ENCODE data around the gene UCHL3. TPM values are rescaled to one million over a fixed set of nuclear protein-coding genes. Genes with fewer than 3 reads are reported as not detected.

The UCHL3 gene
- total and polyA plus RNA-seq, 4 donors, result 10.3 to 38.3 (median 29.0) TPM

DNA sequence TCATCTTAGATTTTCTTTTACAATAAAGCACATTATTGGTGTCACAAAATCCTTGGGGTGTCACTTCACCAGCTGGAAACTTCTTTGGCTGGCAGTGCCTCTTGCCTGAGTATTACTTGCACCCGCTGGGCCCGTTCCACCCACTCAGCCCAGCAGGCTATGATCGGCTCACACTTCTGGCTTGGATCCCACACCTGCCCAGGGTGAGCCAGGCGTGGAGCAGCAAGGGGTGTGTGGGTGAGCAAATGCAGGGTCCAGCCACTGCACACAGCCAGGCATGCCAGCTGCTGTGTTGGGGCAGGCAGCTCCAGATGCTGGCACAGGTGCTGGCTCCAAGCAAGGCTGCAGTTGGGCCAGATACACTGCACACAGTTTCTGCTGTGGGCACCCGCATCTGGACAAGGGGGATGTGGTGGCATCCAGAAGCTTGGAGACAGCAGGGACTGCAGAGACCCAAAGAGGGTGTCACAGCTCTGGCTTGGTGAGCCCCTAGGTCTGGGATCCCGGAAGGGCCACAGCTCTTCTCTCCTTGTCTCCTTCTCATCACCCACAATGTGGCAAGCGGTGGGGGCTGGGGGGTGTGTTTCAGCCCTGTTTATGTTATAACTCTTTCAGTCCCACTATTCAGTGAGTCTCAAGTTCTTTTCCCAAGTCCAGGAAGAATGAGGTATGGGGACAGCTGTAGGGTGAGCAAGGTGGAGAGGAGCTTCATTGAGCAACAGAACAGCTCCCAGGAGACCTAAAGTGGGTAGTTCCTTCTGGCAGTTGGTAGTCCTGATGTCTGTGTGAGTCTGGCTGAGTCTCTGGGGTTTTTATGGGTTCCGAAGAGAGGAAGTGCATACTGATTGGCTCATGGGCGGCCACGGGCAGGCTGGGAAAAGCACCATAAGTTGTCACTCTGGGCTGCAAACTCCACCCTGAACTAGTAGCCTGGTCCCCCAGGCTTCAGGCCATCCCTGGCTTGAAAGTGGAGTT, 42.3 kb upstream of the UCHL3 start:
- no peak overlapping the region for H3K27ac ChIP-seq (ENCODE audit: low read depth in 1 of 2, low read length in 1 of 2)
- H3K27me3 ChIP-seq (ENCODE audit: control insufficient read depth in 3 of 3, insufficient read depth in 3 of 3, low read length in 2 of 3), result no peaks in the 10 kb centered on the region
- H3K4me1 ChIP-seq (ENCODE audit: control insufficient read depth in 5 of 5, insufficient read depth in 5 of 5, low read length in 5 of 5), result peaks cover 0 to 6% (median 0%) of the 10 kb centered on the region in 5 donors
- no peaks in the 10 kb centered on the region for H3K36me3 ChIP-seq (ENCODE audit: control insufficient read depth in 4 of 4, insufficient read depth in 4 of 4, low read length in 4 of 4)
- ATAC-seq (ENCODE audit: insufficient read depth, low FRiP score) (no peak), DNase-seq (no peak)
- no peaks in the 10 kb centered on the region for H3K9me3 ChIP-seq (ENCODE audit: control insufficient read depth in 4 of 4, insufficient read depth in 3 of 4, low read length in 3 of 4)
- no peak overlapping the region for H3K4me3 ChIP-seq
- H3K9ac ChIP-seq (ENCODE audit: insufficient read depth in 1 of 2, low read length in 2 of 2), result no peak overlapping the region
- whole genome bisulfite sequencing, 2 donors, result 78 to 83% methylated on average over 10 of the region's 10 CpGs
- TF ChIP-seq CTCF (IDR thresholded peaks at IDR 0.05; ENCODE audit: control extremely low read depth, extremely low read depth), result no peak

- no peaks in the 10 kb centered on the region for H3K9me3 ChIP-seq (ENCODE audit: control insufficient read depth in 4 of 4, insufficient read depth in 3 of 4, low read length in 3 of 4)
- no peaks in the 10 kb centered on the region for H3K36me3 ChIP-seq (ENCODE audit: control insufficient read depth in 4 of 4, insufficient read depth in 4 of 4, low read length in 4 of 4)
- H3K4me3 ChIP-seq, result no peak overlapping the region
- H3K27me3 ChIP-seq (ENCODE audit: control insufficient read depth in 3 of 3, insufficient read depth in 3 of 3, low read length in 2 of 3), result no peaks in the 10 kb centered on the region
- no peak overlapping the region for H3K9ac ChIP-seq (ENCODE audit: insufficient read depth in 1 of 2, low read length in 2 of 2)
- H3K27ac ChIP-seq (ENCODE audit: low read depth in 1 of 2, low read length in 1 of 2), result no peak overlapping the region
- DNase-seq (no peak), ATAC-seq (ENCODE audit: insufficient read depth, low FRiP score) (no peak)
- TF ChIP-seq CTCF (IDR thresholded peaks at IDR 0.05; ENCODE audit: control extremely low read depth, extremely low read depth), result no peak
- WGBS, 2 donors, result 95 to 97% methylated on average over 6 of the region's 6 CpGs
- peaks cover 0 to 6% (median 0%) of the 10 kb centered on the region in 5 donors for H3K4me1 ChIP-seq (ENCODE audit: control insufficient read depth in 5 of 5, insufficient read depth in 5 of 5, low read length in 5 of 5)
Observed at GRCh38 chr13:75508002-75508548, 41.5 kb upstream of the UCHL3 start.

GRCh38 chr13:75511051-75511625, 38.5 kb upstream of the UCHL3 start:
- DNase-seq, result no peak

More at GRCh38 chr13:75511051-75511625, 38.5 kb upstream of the UCHL3 start:
- H3K27ac ChIP-seq (ENCODE audit: low read depth in 1 of 2, low read length in 1 of 2), result no peak overlapping the region
- no peaks in the 10 kb centered on the region for H3K36me3 ChIP-seq (ENCODE audit: control insufficient read depth in 4 of 4, insufficient read depth in 4 of 4, low read length in 4 of 4)
- 74 to 83% methylated on average over 3 of the region's 3 CpGs for WGBS, 2 donors
- H3K9me3 ChIP-seq (ENCODE audit: control insufficient read depth in 4 of 4, insufficient read depth in 3 of 4, low read length in 3 of 4), result no peaks in the 10 kb centered on the region
- TF ChIP-seq CTCF (IDR thresholded peaks at IDR 0.05; ENCODE audit: control extremely low read depth, extremely low read depth), result no peak
- H3K27me3 ChIP-seq (ENCODE audit: control insufficient read depth in 3 of 3, insufficient read depth in 3 of 3, low read length in 2 of 3), result no peaks in the 10 kb centered on the region
- no peak overlapping the region for H3K9ac ChIP-seq (ENCODE audit: insufficient read depth in 1 of 2, low read length in 2 of 2)
- H3K4me3 ChIP-seq, result no peak overlapping the region
- no peak for ATAC-seq (ENCODE audit: insufficient read depth, low FRiP score)
- H3K4me1 ChIP-seq (ENCODE audit: control insufficient read depth in 5 of 5, insufficient read depth in 5 of 5, low read length in 5 of 5), result peaks cover 0 to 6% (median 0%) of the 10 kb centered on the region in 5 donors
